ENCODE measurements around the gene ABCF3. TPM values are rescaled to one million over a fixed set of nuclear protein-coding genes. Genes with fewer than 3 reads are reported as not detected.

The ABCF3 gene
- total RNA-seq, 1 experiment from 2014 or later: 63.6 TPM

DNA sequence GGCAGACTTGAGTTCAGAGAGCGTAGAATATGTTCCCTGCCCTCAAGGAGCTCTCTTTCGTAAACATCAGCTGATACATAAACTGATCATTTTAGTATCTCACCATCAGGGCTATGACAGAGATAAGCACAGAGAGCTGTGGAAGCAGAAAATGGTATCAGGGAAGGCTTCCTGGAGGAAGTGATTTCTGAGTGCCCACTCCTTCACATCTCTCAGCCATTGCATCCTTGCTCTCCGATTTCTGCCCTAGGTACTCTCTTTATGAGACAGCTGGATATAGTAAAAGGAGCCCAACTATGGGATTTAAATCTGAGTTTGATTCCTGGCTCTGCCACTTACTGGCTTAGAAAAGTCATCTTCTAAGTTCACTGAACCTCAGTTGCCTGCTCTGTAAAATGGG is 20.5 kb upstream of the ABCF3 start (continued):
- no peak for TF ChIP-seq ZNF425 (CRISPR knock-in tag; conservative IDR thresholded peaks at IDR 0.05)
- no peak for TF ChIP-seq MYBL2 (CRISPR knock-in tag; IDR thresholded peaks at IDR 0.05)
- TF ChIP-seq ZNF396 (CRISPR knock-in tag; IDR thresholded peaks at IDR 0.05; ENCODE audit: borderline replicate concordance): no peak
- no peak for TF ChIP-seq FOXK1 (CRISPR knock-in tag; IDR thresholded peaks at IDR 0.05)
- TF ChIP-seq, protein P1, sequence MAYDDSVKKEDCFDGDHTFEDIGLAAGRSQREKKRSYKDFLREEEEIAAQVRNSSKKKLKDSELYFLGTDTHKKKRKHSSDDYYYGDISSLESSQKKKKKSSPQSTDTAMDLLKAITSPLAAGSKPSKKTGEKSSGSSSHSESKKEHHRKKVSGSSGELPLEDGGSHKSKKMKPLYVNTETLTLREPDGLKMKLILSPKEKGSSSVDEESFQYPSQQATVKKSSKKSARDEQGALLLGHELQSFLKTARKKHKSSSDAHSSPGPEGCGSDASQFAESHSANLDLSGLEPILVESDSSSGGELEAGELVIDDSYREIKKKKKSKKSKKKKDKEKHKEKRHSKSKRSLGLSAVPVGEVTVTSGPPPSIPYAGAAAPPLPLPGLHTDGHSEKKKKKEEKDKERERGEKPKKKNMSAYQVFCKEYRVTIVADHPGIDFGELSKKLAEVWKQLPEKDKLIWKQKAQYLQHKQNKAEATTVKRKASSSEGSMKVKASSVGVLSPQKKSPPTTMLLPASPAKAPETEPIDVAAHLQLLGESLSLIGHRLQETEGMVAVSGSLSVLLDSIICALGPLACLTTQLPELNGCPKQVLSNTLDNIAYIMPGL (CRISPR knock-in tag; IDR thresholded peaks at IDR 0.05): no peak
- TF ChIP-seq JUN (CRISPR knock-in tag; IDR thresholded peaks at IDR 0.05): no peak
- TF ChIP-seq GTF2I (CRISPR knock-in tag; conservative IDR thresholded peaks at IDR 0.05): no peak
- TF ChIP-seq ETV6 (CRISPR knock-in tag; IDR thresholded peaks at IDR 0.05): no peak
- TF ChIP-seq, protein P2, sequence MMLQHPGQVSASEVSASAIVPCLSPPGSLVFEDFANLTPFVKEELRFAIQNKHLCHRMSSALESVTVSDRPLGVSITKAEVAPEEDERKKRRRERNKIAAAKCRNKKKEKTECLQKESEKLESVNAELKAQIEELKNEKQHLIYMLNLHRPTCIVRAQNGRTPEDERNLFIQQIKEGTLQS (CRISPR knock-in tag; conservative IDR thresholded peaks at IDR 0.05): no peak
- TF ChIP-seq NFYB (CRISPR knock-in tag; conservative IDR thresholded peaks at IDR 0.05; ENCODE audit: low read depth): no peak

DNA sequence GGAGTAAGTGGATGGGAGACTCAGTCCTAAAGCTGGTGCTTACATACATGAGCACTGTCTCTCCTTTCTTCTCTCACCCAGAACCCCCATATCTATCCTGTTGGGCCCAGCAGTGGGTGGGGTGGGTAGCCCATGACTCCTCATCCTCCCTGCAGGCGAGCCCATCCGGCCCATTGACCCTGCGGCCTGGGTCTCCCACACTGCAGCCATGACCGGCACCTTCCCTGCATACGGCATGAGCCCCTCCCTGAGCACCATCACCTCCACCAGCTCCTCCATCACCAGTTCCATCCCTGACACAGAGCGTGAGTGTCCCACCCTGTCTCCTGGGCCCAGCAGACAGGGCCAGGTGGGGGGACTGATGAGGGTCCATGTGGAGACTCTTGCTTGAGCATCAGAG is 19.3 kb upstream of the ABCF3 start:
- no peak for ATAC-seq
- no peak for DNase-seq (ENCODE audit: low spot score)
- H3K9me3 Mint-ChIP-seq: no peaks in the 10 kb centered on the region

More for the DNA sequence above, 19.3 kb upstream of the ABCF3 start:
- Mint-ChIP-seq H3K27me3 (ENCODE audit: low read depth) (no peaks in the 10 kb centered on the region), H3K4me1 (no peaks in the 10 kb centered on the region; the same call in 1 of the 2 replicates), H3K4me3 (no peak overlapping the region), H3K27ac (no peak overlapping the region), H3K36me3 (peaks cover 46% of the 10 kb centered on the region)
- ChIA-PET CTCF (no interaction called here), POLR2A (no interaction called here)
- TF ChIP-seq, protein P3, sequence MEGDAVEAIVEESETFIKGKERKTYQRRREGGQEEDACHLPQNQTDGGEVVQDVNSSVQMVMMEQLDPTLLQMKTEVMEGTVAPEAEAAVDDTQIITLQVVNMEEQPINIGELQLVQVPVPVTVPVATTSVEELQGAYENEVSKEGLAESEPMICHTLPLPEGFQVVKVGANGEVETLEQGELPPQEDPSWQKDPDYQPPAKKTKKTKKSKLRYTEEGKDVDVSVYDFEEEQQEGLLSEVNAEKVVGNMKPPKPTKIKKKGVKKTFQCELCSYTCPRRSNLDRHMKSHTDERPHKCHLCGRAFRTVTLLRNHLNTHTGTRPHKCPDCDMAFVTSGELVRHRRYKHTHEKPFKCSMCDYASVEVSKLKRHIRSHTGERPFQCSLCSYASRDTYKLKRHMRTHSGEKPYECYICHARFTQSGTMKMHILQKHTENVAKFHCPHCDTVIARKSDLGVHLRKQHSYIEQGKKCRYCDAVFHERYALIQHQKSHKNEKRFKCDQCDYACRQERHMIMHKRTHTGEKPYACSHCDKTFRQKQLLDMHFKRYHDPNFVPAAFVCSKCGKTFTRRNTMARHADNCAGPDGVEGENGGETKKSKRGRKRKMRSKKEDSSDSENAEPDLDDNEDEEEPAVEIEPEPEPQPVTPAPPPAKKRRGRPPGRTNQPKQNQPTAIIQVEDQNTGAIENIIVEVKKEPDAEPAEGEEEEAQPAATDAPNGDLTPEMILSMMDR (IDR thresholded peaks at IDR 0.05): no peak
- TF ChIP-seq OVOL2 (CRISPR knock-in tag; IDR thresholded peaks at IDR 0.05; ENCODE audit: borderline replicate concordance) (no peak), RELA (CRISPR knock-in tag; IDR thresholded peaks at IDR 0.05; ENCODE audit: borderline replicate concordance) (no peak), FOXJ3 (CRISPR knock-in tag; IDR thresholded peaks at IDR 0.05; ENCODE audit: borderline replicate concordance) (no peak), NFE2L1 (CRISPR knock-in tag; IDR thresholded peaks at IDR 0.05) (no peak), AFF4 (CRISPR knock-in tag; IDR thresholded peaks at IDR 0.05; ENCODE audit: borderline replicate concordance) (no peak), ELF4 (CRISPR knock-in tag; IDR thresholded peaks at IDR 0.05; ENCODE audit: low read depth) (no peak), TEAD4 (CRISPR knock-in tag; IDR thresholded peaks at IDR 0.05) (no peak)
- TF ChIP-seq, protein P4, sequence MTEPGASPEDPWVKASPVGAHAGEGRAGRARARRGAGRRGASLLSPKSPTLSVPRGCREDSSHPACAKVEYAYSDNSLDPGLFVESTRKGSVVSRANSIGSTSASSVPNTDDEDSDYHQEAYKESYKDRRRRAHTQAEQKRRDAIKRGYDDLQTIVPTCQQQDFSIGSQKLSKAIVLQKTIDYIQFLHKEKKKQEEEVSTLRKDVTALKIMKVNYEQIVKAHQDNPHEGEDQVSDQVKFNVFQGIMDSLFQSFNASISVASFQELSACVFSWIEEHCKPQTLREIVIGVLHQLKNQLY (CRISPR knock-in tag; IDR thresholded peaks at IDR 0.05): no peak
- TF ChIP-seq, protein P5, sequence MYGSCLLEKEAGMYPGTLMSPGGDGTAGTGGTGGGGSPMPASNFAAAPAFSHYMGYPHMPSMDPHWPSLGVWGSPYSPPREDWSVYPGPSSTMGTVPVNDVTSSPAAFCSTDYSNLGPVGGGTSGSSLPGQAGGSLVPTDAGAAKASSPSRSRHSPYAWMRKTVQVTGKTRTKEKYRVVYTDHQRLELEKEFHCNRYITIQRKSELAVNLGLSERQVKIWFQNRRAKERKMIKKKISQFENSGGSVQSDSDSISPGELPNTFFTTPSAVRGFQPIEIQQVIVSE (CRISPR knock-in tag; IDR thresholded peaks at IDR 0.05; ENCODE audit: borderline replicate concordance): no peak
- TF ChIP-seq, protein P6, sequence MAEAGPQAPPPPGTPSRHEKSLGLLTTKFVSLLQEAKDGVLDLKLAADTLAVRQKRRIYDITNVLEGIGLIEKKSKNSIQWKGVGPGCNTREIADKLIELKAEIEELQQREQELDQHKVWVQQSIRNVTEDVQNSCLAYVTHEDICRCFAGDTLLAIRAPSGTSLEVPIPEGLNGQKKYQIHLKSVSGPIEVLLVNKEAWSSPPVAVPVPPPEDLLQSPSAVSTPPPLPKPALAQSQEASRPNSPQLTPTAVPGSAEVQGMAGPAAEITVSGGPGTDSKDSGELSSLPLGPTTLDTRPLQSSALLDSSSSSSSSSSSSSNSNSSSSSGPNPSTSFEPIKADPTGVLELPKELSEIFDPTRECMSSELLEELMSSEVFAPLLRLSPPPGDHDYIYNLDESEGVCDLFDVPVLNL (CRISPR knock-in tag; IDR thresholded peaks at IDR 0.05; ENCODE audit: borderline replicate concordance, low read depth): no peak

All from WTC11 (cell line).